Stimulated activated CD8-positive, alpha-beta memory T cell treated with anti-CD3 and anti-CD28 coated beads, Interleukin-4, amount 100 ng/mL, for 24 hours (primary cell): ENCODE results near the gene ATG16L1.

Experiments
- DNase-seq: peaks from one replicate; pipeline ENCODE4 v3.0.0-alpha.2; 2020; ENCODE audit warnings: low read depth

Gene ATG16L1

GRCh38 chr2:233290051-233290845 lies 38.8 kb downstream of the ATG16L1 start:
- no peak for DNase-seq

- DNase-seq, result no peak
Measured at GRCh38 chr2:233295891-233296290, 44.4 kb downstream of the ATG16L1 start.

- DNase-seq, result no peak
Measured at GRCh38 chr2:233297076-233297475, 45.6 kb downstream of the ATG16L1 start.

- no peak for DNase-seq
Measured at GRCh38 chr2:233300401-233300800, 48.9 kb downstream of the ATG16L1 start.

- no peak for DNase-seq
Measured at GRCh38 chr2:233301248-233301647, 49.8 kb downstream of the ATG16L1 start.

GRCh38 chr2:233301811-233302210 lies 50.3 kb downstream of the ATG16L1 start:
- DNase-seq, result no peak

GRCh38 chr2:233303252-233303651 lies 51.8 kb downstream of the ATG16L1 start:
- no peak for DNase-seq

GRCh38 chr2:233307565-233307964 lies 56.1 kb downstream of the ATG16L1 start, which contains the start of gene SAG:
Gene SAG (plus strand): TSS chr2:233307816. CDS start chr2:233309190, 1,374 bp downstream.
- DNase-seq, result no peak

- no peak for DNase-seq
Measured at GRCh38 chr2:233311241-233311926, 59.9 kb downstream of the ATG16L1 start.

- DNase-seq, result no peak
Measured at GRCh38 chr2:233312874-233313273, 61.4 kb downstream of the ATG16L1 start.

GRCh38 chr2:233314180-233314925 lies 62.9 kb downstream of the ATG16L1 start:
- DNase-seq, result no peak

- no peak for DNase-seq
Measured at GRCh38 chr2:233317196-233317943, 65.9 kb downstream of the ATG16L1 start.

- DNase-seq, result no peak
Measured at GRCh38 chr2:233319256-233319655, 67.8 kb downstream of the ATG16L1 start.

GRCh38 chr2:233320470-233320869 lies 69.0 kb downstream of the ATG16L1 start:
- DNase-seq, result no peak

GRCh38 chr2:233321166-233321565 lies 69.7 kb downstream of the ATG16L1 start:
- DNase-seq, result no peak

- DNase-seq, result no peak
Measured at GRCh38 chr2:233323851-233324250, 72.4 kb downstream of the ATG16L1 start.

- DNase-seq, result no peak
Measured at GRCh38 chr2:233325256-233325655, 73.8 kb downstream of the ATG16L1 start.

- no peak for DNase-seq
Measured at GRCh38 chr2:233325814-233326213, 74.3 kb downstream of the ATG16L1 start.

GRCh38 chr2:233326500-233326899 lies 75.0 kb downstream of the ATG16L1 start:
- DNase-seq, result no peak

- no peak for DNase-seq
Measured at GRCh38 chr2:233328922-233329321, 77.4 kb downstream of the ATG16L1 start.

- DNase-seq, result no peak
Measured at GRCh38 chr2:233329489-233330135, 78.1 kb downstream of the ATG16L1 start.
